Activated naive CD8-positive, alpha-beta T cell treated with anti-CD3 and anti-CD28 coated beads for 36 hours (primary cell): ENCODE data around the gene KNSTRN. TPM values are rescaled to one million over a fixed set of nuclear protein-coding genes. Genes with fewer than 3 reads are reported as not detected.
A peak's percentile ranks its signal among the peaks of the same experiment; 100 is the strongest.

Experiments
- DNase-seq: peaks from one replicate; pipeline ENCODE4 v3.0.0; 2021
- H3K27ac Mint-ChIP-seq: one replicate; pipeline ENCODE4 v1.8.0; 2022; ENCODE audit warnings: mild to moderate bottlenecking, moderate library complexity, mixed read lengths
- H3K27me3 Mint-ChIP-seq: one replicate; pipeline ENCODE4 v1.8.0; 2022; ENCODE audit warnings: mild to moderate bottlenecking, mixed read lengths
- H3K36me3 Mint-ChIP-seq: one replicate; pipeline ENCODE4 v1.8.0; 2021; ENCODE audit warnings: mild to moderate bottlenecking, mixed read lengths
- H3K4me1 Mint-ChIP-seq: one replicate; pipeline ENCODE4 v1.8.0; 2021; ENCODE audit warnings: mixed read lengths
- H3K4me3 Mint-ChIP-seq: one replicate; pipeline ENCODE4 v1.8.0; 2022; ENCODE audit warnings: mild to moderate bottlenecking, moderate library complexity, mixed read lengths
- H3K9me3 Mint-ChIP-seq: one replicate; pipeline ENCODE4 v1.8.0; 2022; ENCODE audit warnings: mixed read lengths
- total RNA-seq, 2 experiments: library from RNA; stranded (reverse); gene quantifications; one replicate each; pipeline ENCODE4 v1.2.3, GENCODE V29; 2021

KNSTRN gene
- total RNA-seq, 2 experiments from 2014 or later: 54.3 to 56.3 TPM

DNA sequence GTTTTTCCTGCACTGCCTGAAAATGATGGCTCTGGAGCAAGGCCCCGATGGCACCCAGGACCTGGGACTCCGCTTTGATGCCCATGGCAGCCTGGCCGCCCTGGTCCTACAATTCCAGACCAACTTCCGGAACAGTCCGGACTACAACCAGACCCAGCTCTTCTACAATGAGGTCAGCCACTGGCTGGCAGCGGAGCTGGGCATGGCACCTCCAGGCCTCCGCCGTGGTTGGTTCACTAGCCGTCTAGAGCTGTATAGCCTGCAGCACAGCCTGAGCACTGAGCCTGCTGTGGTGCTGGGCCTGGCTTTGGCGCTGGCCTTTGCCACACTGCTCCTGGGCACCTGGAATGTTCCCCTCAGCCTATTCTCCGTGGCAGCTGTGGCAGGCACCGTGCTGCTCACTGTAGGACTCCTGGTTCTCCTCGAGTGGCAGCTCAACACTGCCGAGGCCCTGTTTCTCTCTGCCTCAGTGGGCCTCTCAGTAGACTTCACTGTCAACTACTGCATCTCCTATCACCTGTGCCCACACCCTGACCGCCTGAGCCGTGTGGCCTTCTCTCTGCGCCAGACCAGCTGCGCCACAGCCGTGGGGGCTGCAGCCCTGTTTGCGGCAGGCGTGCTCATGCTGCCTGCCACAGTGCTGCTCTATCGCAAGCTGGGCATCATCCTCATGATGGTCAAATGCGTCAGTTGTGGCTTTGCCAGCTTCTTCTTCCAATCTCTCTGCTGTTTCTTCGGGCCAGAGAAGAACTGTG is 13.6 kb upstream of the KNSTRN start:
- Mint-ChIP-seq H3K4me3 (no peak overlapping the region), H3K27ac (no peak overlapping the region), H3K4me1 (peaks cover 13% of the 10 kb centered on the region), H3K36me3 (no peaks in the 10 kb centered on the region), H3K27me3 (no peaks in the 10 kb centered on the region), H3K9me3 (no peaks in the 10 kb centered on the region)
- no peak for DNase-seq

DNA sequence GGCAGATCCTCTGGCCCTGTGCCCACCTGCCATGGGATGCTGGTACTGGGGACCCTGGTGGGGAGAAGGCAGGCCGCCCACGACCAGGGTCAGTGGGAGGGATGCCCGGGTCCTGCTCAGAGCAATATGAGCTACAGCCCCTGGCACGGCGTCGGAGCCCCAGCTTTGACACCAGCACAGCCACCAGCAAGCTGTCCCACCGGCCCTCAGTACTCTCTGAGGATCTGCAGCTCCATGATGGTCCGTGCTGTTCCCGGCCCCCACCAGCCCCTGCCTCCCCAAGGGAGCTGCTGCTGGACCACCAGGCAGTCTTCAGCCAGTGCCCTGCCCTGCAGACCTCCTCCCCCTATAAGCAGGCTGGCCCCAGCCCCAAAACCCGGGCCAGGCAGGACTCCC is 13.0 kb upstream of the KNSTRN start:
- no peak for DNase-seq
- Mint-ChIP-seq H3K27ac (no peak overlapping the region), H3K4me1 (peaks cover 13% of the 10 kb centered on the region), H3K36me3 (no peaks in the 10 kb centered on the region), H3K4me3 (no peak overlapping the region), H3K9me3 (no peaks in the 10 kb centered on the region), H3K27me3 (no peaks in the 10 kb centered on the region)

DNA sequence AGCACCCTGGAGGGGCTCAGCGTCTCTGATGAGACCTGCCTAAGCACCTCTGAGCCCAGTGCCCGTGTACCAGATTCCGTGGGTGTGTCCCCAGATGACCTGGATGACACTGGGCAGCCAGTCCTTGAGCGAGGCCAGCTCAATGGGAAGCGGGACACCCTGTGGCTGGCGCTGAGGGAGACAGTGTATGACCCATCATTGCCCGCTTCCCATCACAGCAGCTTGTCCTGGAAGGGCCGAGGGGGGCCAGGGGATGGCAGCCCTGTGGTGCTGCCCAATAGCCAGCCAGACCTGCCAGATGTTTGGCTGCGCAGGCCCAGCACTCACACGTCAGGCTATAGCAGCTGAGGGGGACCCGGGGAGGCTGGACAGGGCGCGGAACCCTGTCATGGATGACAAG is 12.6 kb upstream of the KNSTRN start:
- H3K27ac Mint-ChIP-seq: no peak overlapping the region
- H3K4me1 Mint-ChIP-seq: peaks cover 13% of the 10 kb centered on the region
- H3K9me3 Mint-ChIP-seq: no peaks in the 10 kb centered on the region
- no peaks in the 10 kb centered on the region for H3K36me3 Mint-ChIP-seq
- no peak for DNase-seq
- no peak overlapping the region for H3K4me3 Mint-ChIP-seq
- H3K27me3 Mint-ChIP-seq: no peaks in the 10 kb centered on the region

DNA sequence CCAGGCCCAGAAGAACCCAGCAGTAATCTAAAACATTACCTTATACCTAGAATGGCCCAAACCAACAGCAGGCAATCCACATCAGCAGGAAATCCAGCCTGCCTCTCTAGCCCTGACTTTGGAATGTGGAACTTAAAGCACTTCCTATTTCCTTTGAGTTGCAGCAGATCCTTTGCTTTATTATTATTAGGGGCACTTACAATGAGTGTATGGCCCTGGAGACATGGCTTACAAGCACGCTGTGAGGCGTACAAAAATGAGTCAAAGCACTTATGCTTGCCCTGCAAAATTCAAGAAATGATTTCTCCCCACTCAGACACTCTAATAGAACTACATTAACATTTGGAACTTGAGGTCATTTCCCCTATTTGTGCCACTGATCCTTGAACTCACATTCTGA is 9.5 kb upstream of the KNSTRN start:
- Mint-ChIP-seq H3K36me3 (no peaks in the 10 kb centered on the region), H3K27ac (no peak overlapping the region), H3K9me3 (no peaks in the 10 kb centered on the region), H3K4me1 (peaks cover 4% of the 10 kb centered on the region), H3K4me3 (no peak overlapping the region), H3K27me3 (no peaks in the 10 kb centered on the region)
- DNase-seq: no peak

DNA sequence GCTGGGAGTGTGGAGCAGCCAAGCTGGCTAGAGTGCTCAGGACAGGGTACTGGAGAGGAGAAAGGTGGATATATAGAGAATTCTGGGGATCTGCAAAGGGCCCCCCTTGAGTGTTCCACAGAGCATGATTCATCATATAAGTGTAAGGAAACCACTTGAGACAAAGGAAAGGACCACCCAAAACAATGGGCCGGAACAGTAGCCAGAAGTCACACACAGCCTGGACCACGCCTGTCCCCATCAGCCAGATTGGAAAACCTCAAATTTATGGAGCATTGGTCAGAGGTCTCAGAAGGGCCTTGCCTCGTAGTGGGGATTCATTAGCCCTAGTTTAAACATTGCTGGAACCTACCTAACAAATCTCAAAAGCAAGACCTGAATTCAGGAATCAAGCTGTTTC is 4.9 kb upstream of the KNSTRN start:
- Mint-ChIP-seq H3K4me3 (no peak overlapping the region), H3K27me3 (no peaks in the 10 kb centered on the region)

DNA sequence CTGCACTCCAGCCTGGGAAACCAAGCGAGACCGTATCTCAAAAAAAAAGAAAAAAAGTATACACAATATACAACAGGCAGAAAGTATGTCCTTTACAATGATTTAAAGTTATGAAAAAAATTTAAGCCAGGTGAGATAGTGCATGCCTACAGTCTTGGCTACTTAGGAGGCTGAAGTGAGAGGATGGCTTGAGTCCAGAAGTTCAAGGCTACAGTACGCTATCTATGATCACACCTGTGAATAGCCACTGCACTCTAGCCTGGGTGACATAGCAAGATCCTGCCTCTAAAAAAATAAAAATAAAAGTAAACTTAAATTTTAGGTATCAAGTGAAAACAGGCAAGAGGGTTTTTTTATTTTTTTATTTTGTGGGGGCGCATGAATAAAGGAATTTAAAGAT is 3.1 kb upstream of the KNSTRN start:
- H3K4me3 Mint-ChIP-seq: no peak overlapping the region

More for the DNA sequence above, 4.9 kb upstream of the KNSTRN start:
- no peak for DNase-seq
- no peak overlapping the region for H3K27ac Mint-ChIP-seq
- no peaks in the 10 kb centered on the region for H3K36me3 Mint-ChIP-seq
- H3K4me1 Mint-ChIP-seq: peaks cover 6% of the 10 kb centered on the region
- H3K9me3 Mint-ChIP-seq: no peaks in the 10 kb centered on the region

DNA sequence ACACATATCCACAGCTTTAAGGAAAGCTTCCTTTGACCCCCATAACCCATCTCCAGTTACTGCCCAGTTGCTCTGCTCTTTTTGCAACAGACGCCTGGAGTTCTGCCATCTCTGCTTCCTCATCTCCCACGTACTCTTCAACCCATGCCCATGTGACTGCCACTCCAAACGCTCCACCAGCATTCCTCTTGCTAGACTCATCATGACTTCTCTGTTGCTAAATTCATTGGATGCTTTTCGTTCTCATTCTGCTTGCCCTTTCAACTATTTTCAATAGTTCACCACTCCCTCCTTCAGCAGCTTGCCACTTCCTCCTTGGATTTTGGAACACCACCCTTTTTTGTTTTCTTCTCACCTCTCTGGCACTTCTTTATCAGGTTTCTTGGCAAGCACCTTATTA is 2.7 kb upstream of the KNSTRN start:
- peaks cover 18% of the 10 kb centered on the region for H3K4me1 Mint-ChIP-seq
- no peaks in the 10 kb centered on the region for H3K27me3 Mint-ChIP-seq
- no peak overlapping the region for H3K27ac Mint-ChIP-seq
- no peaks in the 10 kb centered on the region for H3K9me3 Mint-ChIP-seq
- peaks cover 11% of the 10 kb centered on the region for H3K36me3 Mint-ChIP-seq
- no peak for DNase-seq
- H3K4me3 Mint-ChIP-seq: no peak overlapping the region

More for the DNA sequence above, 3.1 kb upstream of the KNSTRN start:
- peaks cover 15% of the 10 kb centered on the region for H3K4me1 Mint-ChIP-seq
- no peaks in the 10 kb centered on the region for H3K27me3 Mint-ChIP-seq
- no peak overlapping the region for H3K27ac Mint-ChIP-seq
- no peaks in the 10 kb centered on the region for H3K9me3 Mint-ChIP-seq
- H3K36me3 Mint-ChIP-seq: peaks cover 10% of the 10 kb centered on the region
- DNase-seq: no peak

DNA sequence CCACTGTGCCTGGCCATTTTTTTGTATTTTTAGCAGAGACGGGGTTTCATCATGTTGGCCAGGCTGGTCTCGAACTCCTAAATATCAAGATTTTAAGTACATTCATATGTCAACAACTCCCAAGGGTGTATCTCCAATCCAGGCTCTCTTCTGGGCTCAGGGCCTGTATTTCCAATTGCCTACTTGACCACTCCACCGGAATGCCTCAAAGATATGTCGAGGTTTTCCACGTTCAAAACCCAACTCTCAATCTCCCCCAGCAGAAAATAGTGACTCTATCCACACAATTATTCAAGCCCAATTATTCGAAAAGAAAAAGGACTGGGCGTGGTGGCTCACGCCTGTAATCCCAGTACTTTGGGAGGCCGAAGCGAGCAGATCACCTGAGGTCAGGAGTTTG is 1.9 kb upstream of the KNSTRN start:
- no peak overlapping the region for H3K27ac Mint-ChIP-seq
- peaks cover 11% of the 10 kb centered on the region for H3K36me3 Mint-ChIP-seq
- no peaks in the 10 kb centered on the region for H3K27me3 Mint-ChIP-seq
- H3K9me3 Mint-ChIP-seq: no peaks in the 10 kb centered on the region
- peaks cover 24% of the 10 kb centered on the region for H3K4me1 Mint-ChIP-seq
- H3K4me3 Mint-ChIP-seq: no peak overlapping the region
- DNase-seq: no peak

DNA sequence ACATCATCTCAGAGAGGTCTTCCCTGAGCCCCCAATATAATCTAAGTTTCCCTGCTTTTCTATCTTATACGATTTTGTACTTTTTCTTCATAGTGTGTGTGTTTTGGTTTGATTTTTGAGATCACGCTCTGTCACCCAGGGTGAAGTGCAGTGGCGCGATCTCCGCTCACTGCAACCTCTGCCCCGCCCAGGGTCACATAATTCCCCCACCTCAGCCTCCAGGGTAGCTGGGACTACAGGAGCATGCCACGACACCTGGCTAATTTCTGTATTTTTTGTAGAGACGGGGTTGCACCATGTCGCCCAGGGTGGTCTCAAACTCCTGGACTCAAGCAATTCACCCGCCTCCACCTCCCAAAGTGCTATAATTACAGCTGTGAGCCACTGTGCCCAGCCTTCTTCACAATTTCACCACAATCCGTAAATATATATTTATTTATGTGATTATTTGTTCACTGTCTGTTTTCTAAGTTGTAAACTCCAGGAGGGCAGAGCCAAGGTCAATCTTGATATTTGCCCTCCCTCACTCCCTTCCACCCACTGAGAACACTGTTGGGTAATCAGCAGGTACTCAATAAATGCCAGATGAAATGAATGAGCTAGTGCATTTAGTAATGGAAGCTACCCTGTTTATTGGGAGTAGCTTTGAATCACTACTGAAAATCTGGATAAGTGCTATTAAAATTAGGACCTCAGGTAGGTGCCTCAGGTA is 547 bp upstream of the KNSTRN start:
- DNase-seq: no peak
- H3K9me3 Mint-ChIP-seq: no peaks in the 10 kb centered on the region
- H3K27me3 Mint-ChIP-seq: no peaks in the 10 kb centered on the region
- H3K27ac Mint-ChIP-seq: no peak overlapping the region
- H3K4me3 Mint-ChIP-seq: no peak overlapping the region
- peaks cover 18% of the 10 kb centered on the region for H3K36me3 Mint-ChIP-seq
- H3K4me1 Mint-ChIP-seq: peaks cover 20% of the 10 kb centered on the region

DNA sequence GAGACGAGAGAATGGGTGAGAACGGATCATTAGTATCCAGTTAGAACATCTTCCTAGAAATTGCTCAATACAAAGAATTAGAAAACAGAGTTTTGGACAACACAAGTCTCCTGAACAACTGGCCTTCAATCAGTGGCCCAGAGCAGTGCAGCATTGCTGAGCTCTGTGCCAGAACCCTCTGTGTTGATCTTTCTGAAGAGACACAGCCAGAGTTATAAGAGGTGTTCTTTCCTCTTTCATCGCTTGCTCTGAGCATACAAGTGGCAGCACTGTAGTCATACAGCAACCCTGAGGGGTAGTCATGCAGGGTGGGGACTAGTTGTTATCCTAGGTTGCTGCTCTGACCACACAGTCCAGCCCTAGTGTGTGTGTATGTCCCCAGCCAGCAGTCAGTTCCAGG is 4.0 kb downstream of the KNSTRN start:
- Mint-ChIP-seq H3K9me3 (no peaks in the 10 kb centered on the region), H3K4me1 (peaks cover 20% of the 10 kb centered on the region), H3K27ac (no peak overlapping the region), H3K27me3 (no peaks in the 10 kb centered on the region), H3K36me3 (peaks cover 43% of the 10 kb centered on the region), H3K4me3 (no peak overlapping the region)
- DNase-seq: no peak

DNA sequence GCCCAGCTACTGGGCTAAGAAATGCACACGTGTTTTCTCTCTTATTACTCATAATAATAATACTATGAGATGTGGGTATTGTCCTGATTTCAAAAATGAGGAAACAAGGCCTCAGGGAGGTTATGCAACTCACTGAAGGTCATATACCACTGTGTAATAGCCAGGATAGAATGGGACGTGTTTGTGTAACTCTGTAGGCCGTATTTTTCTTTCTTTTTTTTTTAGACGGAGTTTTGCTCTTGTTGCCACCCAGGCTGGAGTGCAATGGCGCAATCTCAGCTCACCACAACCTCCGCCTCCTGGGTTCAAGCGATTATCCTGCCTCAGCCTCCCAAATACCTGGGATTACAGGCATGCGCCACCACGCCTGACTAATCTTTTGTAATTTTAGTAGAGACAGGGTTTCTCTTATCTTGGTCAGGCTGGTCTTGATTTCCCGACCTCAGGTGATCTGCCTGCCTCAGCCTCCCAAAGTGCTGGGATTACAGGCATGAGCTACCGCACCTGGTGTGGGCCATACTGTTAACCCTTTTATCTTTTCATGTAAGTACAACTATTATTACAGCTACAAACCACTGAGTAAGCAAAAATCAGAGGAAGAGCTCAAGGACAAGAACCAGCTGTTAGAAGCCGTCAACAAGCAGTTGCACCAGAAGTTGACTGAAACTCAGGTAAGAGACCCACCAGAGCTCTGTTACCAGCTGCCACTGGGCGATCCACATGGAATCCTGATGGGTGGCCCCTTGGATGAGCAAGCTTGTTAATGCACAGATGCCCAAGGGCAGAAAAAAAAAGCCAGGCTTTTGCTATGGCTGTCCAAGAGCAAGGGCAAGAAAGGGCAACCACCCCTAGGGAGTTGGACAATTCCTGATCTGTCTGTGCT is 6.7 kb downstream of the KNSTRN start:
- Mint-ChIP-seq H3K27ac (no peak overlapping the region), H3K4me3 (no peak overlapping the region), H3K27me3 (no peaks in the 10 kb centered on the region), H3K36me3 (peaks cover 44% of the 10 kb centered on the region), H3K9me3 (no peaks in the 10 kb centered on the region), H3K4me1 (peaks cover 11% of the 10 kb centered on the region)
- DNase-seq: no peak

DNA sequence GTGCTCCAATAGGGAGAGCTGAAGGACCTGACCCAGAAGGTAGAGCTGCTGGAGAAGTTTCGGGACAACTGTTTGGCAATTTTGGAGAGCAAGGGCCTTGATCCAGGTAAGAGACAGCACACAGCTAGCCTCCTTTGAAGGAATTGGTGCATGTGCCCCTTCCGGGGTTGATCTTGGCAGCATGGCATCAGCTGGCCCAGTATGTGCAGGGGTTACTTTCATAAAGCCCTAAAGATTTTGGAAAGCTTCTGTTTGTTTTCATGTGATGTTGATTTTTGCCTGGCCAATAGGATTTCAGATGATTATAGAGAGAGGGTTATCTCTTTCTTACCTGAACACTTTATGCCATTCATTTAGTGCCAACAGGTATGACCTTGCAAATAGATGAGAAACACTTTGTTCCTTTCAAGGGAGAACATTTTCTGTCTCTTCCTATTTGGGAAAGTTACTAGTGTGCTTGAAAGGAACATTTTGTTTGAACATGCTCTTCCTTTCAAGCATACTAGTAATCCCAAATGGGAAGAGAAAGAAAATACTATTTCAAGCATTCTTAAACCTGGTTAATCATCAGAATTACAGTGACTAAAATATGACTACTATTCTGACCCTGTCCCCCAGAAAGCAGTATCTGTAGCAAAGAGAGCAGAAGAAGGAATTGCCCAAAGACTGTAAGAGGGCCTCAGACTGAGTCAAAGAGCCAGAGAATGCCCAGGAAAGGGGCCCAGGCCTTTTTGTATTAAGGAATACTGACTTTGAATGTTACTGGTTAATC is 7.5 kb downstream of the KNSTRN start:
- Mint-ChIP-seq H3K9me3 (no peaks in the 10 kb centered on the region), H3K4me3 (no peak overlapping the region), H3K27me3 (no peaks in the 10 kb centered on the region), H3K27ac (no peak overlapping the region), H3K36me3 (peaks cover 42% of the 10 kb centered on the region), H3K4me1 (peaks cover 5% of the 10 kb centered on the region)
- DNase-seq: no peak

DNA sequence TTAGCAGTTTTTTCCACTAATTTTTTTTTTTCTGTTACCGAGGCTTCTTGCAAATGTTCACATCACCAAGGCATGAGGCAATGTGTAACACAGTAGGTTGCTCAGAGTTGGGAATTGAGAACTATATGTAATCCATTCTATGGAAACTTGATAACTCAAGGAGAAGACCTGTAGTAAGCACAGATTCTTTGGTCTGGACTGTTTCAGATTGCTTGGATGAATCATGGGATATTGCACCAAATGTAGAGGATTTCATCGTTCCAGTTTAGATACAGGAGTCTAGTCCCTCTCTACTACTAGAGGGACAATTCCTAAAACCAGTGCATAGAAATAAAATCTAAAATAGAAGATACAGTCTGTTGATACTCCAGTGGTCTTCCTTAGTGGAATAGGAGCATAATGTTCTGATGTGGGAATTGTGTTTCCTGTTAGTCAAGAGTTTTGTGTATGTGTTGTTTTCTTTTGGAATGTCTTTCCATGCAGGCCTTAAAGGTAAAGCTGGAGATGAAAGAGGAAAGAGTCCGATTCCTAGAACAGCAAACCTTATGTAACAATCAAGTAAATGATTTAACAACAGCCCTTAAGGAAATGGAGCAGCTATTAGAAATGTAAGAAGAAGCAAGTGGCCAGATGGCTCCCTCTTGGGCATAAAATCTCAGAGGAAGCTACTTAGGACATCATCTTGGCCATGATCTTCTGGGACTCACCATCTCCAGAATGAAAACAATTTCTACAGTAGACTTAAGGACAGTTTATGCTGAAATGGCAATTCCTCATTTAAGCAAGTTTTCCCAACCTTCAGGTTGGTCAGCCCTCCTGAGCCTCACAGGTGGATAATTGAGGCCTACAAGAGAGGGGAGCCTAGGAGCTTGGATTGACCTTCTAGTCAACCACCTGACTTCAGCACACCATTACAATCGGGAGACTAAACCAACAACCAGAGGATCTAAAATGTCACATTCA is 10.7 kb downstream of the KNSTRN start:
- Mint-ChIP-seq H3K4me3 (no peak overlapping the region), H3K4me1 (peaks cover 8% of the 10 kb centered on the region), H3K27ac (peak overlapping the region; percentile 39), H3K36me3 (peaks cover 30% of the 10 kb centered on the region), H3K27me3 (no peaks in the 10 kb centered on the region), H3K9me3 (no peaks in the 10 kb centered on the region)
- no peak for DNase-seq
